Measurements from ENCODE around the gene ERP44.

GRCh38 chr9:99964336-99964735, 134.5 kb downstream of the ERP44 start:
- TF ChIP-seq, protein P1, sequence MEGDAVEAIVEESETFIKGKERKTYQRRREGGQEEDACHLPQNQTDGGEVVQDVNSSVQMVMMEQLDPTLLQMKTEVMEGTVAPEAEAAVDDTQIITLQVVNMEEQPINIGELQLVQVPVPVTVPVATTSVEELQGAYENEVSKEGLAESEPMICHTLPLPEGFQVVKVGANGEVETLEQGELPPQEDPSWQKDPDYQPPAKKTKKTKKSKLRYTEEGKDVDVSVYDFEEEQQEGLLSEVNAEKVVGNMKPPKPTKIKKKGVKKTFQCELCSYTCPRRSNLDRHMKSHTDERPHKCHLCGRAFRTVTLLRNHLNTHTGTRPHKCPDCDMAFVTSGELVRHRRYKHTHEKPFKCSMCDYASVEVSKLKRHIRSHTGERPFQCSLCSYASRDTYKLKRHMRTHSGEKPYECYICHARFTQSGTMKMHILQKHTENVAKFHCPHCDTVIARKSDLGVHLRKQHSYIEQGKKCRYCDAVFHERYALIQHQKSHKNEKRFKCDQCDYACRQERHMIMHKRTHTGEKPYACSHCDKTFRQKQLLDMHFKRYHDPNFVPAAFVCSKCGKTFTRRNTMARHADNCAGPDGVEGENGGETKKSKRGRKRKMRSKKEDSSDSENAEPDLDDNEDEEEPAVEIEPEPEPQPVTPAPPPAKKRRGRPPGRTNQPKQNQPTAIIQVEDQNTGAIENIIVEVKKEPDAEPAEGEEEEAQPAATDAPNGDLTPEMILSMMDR (IDR thresholded peaks at IDR 0.05; ENCODE audit: poor library complexity): no peak
- no peak for TF ChIP-seq EZH2 (IDR thresholded peaks at IDR 0.05; ENCODE audit: borderline replicate concordance)

Measured in hepatocyte (in vitro differentiated cells).